ENCODE measurements around the gene ZSCAN22. TPM values are rescaled to one million over a fixed set of nuclear protein-coding genes. Genes with fewer than 3 reads are reported as not detected.
A peak's percentile ranks its signal among the peaks of the same experiment; 100 is the strongest.
"Not testable (repeated sequence)": the region's sequence is repeated elsewhere in the genome, so short reads cannot be mapped to it uniquely, and the experiment has no call there.

ZSCAN22 gene
- total RNA-seq, 1 donor from 2014 or later = 2.5 TPM

GRCh38 chr19:58318297-58318696 is 8.5 kb upstream of the ZSCAN22 start:
- ATAC-seq = no peak

DNA sequence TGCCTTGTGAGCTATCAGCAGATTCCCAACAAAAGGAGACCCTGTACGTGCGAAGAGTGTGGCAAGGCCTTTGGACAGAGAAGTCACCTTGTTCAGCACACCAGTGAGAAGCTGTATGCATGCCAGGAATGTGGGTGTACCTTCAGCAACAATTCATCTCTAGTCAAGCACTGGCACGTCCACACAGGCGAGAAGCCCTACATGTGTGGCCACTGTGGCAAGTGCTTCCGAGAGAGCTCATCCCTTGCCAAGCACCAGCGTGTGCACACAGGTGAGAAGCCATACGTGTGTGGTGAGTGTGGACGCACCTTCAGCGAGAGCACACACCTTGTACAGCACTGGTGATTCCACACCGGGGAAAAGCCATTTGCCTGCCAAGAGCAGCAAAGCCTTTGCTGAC is 7.6 kb upstream of the ZSCAN22 start:
- peak; percentile 90 for ATAC-seq

GRCh38 chr19:58325311-58326022 is 1.3 kb upstream of the ZSCAN22 start:
- peak; percentile 34 for ATAC-seq

DNA sequence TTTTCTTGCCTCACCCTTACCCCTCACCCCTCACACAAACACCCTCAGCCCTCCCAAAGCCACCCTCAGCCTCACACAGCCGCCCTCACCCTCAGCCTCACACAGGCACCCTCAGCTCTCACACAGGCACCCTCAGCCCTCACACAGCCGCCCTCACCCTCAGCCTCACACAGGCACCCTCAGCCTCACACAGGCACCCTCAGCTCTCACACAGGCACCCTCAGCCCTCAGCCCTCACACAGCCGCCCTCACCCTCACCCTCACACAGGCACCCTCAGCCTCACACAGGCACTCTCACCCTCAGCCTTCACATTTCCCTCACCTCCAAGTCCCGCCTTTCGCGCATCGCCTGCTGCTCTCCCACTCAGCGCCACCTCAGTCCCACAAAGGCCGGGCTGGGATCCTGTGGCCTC is 287 bp upstream of the ZSCAN22 start:
- no peak for ATAC-seq

GRCh38 chr19:58328999-58329398 is 2.2 kb downstream of the ZSCAN22 start:
- no peak for ATAC-seq

DNA sequence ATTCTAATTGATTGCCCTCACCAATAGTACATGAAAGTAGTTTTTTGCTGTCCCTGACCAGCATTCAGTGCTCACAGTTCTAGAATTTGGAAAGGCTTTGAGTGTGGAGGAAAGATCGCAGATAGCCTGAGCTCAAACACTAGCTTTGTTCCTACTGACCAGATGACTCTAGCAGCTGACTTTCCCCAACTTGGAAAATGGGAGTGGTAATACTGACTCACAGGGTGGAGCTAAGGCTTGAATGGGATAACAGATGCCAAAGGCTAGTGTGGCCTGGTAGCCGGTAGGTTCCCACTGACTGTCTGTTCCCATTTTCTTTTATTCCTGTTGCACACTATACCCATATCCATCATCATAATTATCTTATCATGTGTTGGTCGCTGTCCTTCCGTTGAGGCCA is 3.7 kb downstream of the ZSCAN22 start:
- ATAC-seq = no peak

DNA sequence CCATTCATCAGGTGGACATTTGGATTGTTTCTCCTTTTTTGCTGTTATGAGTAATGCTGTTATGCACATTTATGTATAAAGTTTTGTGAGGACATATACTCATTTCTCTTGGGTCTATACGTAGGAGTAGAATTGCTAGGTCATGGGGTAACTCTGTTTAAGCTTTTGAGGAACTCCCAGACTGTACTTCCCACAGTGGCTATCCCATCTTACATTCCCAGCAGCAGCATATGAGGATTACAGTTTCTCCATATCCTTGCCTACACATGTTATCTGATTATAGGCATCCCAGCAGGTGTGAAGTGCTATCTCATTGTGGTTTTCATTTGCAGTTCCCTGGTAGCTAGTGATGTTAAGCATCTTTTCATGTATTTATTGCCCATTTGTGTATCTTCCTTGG is 5.9 kb downstream of the ZSCAN22 start:
- ATAC-seq = no peak

DNA sequence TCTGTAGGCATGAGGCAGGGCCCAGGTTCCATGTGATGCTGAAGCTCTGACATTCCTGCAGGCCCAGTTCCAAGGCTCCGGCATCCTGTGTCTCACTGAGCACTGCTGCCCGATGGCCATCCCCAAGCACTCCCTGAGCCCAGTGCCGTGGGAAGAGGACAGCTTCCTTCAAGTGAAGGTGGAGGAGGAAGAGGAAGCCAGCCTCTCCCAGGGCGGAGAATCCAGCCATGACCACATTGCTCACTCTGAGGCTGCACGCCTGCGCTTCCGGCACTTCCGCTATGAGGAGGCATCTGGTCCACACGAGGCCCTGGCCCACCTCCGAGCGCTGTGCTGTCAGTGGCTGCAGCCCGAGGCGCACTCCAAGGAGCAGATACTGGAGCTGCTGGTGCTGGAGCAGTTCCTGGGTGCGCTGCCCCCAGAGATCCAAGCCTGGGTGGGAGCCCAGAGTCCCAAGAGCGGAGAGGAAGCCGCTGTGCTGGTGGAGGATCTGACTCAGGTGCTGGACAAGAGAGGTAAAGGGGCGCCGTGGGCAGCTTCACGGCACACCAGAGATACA is 8.0 kb downstream of the ZSCAN22 start:
- ATAC-seq = no peak

- no peak for ATAC-seq
Observed at GRCh38 chr19:58335630-58336029, 8.8 kb downstream of the ZSCAN22 start.

GRCh38 chr19:58336216-58336615 is 9.4 kb downstream of the ZSCAN22 start:
- no peak for ATAC-seq

DNA sequence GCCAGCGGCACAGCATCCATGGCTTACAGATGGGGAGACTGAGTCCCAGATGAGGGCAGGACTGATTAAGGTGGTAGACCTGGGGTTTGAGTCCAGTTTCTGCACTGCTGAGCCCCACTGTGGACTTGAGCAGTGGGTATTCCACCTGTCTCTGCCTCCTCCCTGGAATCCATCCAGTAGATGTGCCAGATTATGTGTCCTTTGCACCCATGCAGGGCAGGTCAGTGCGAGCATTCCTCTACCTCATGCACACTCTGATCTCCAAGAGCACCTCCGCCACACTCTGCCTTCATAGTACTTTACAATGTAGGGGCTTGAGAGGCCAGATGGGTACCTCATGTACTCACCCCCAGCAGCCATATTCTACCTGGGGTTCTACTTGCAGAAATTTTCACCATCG is 10.0 kb downstream of the ZSCAN22 start:
- ATAC-seq = no peak

DNA sequence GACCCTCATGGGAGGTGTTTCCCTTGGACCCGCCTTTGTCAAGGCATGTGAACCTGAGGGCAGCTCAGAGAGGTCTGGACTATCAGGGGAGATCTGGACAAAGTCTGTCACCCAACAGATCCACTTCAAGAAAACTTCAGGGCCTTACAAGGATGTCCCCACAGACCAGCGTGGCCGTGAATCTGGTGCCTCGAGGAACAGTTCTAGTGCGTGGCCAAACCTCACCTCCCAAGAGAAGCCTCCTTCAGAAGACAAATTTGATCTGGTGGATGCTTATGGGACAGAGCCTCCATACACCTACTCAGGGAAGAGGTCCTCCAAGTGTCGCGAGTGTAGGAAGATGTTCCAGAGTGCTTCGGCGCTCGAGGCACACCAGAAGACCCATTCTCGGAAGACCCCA is 11.5 kb downstream of the ZSCAN22 start:
- ATAC-seq = no peak

DNA sequence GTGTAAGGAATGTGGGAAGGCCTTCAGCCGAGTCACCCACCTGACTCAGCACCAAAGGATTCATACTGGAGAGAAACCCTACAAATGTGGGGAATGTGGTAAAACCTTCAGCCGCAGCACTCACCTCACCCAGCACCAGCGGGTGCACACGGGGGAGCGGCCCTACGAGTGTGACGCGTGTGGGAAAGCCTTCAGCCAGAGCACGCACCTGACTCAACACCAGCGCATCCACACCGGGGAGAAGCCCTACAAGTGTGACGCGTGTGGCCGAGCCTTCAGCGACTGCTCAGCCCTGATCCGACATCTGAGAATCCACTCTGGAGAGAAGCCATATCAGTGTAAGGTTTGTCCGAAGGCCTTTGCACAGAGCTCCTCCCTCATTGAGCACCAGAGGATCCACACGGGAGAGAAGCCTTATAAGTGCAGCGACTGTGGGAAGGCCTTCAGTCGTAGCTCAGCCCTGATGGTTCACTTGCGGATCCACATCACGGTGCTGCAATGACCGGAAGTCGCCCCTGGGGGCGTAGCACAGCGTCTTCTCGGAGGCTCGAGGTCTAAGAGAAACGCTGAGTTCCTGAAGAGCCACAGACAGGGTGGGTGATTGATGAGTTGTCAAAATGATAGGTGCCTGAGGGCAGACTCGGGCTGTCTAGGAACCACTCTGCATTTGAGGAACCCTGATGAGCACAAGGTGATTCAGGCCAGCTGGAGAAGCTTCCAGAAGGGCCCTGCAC is 12.2 kb downstream of the ZSCAN22 start:
- ATAC-seq = peak; percentile 7

GRCh38 chr19:58345558-58345957 is 18.8 kb downstream of the ZSCAN22 start:
- ATAC-seq = no peak

DNA sequence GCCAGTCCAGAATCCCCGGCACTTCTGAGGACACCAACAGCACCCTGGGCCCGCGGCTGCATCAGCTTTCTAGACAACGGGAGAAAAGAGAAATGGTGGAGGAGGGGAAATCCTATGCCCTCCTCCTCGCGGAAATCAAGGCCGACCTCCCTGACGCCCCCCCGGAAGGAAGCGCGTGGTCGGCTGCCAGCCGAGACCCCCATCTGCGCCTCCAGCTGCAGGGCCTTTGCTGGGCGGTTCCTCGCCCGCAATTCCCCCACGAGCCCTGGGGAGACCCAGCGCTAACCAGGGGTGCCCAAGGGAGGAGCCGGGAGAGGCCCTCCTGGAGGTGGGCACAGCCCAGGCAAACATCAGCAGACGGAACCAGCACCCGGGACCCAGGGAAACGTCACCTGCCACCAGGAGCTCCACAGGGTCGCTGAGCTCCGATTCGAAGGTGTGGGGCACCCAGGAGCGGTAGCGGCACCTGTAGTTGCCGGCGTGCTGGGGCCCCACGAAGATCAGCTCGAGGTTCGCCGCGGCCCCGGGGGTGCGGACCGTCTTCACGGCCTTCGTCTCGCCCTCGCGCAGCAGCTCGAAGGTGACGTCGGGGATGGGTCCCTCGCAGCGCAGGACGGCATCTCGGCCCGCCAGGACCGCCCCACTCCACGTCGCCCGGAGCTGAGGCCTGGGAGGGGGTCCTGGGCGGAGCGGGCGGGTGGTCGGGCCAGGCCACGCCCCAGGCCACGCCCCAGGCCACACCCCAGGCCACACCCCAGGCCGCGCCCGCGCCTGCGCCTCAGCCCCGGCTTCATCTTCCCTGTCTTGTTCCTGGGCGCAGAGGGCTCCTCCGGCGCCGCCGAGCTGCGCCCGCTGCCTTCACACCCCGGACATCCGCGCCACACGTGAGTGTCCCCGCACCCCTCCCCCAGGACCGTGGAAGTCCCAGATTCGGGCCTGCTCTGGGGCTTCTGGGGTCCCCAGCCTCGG is 20.5 kb downstream of the ZSCAN22 start:
- peak; percentile 81 for ATAC-seq

- not testable (repeated sequence) for ATAC-seq
Observed at GRCh38 chr19:58348080-58348479, 21.3 kb downstream of the ZSCAN22 start.

GRCh38 chr19:58349590-58349989 is 22.8 kb downstream of the ZSCAN22 start:
- ATAC-seq = no peak

DNA sequence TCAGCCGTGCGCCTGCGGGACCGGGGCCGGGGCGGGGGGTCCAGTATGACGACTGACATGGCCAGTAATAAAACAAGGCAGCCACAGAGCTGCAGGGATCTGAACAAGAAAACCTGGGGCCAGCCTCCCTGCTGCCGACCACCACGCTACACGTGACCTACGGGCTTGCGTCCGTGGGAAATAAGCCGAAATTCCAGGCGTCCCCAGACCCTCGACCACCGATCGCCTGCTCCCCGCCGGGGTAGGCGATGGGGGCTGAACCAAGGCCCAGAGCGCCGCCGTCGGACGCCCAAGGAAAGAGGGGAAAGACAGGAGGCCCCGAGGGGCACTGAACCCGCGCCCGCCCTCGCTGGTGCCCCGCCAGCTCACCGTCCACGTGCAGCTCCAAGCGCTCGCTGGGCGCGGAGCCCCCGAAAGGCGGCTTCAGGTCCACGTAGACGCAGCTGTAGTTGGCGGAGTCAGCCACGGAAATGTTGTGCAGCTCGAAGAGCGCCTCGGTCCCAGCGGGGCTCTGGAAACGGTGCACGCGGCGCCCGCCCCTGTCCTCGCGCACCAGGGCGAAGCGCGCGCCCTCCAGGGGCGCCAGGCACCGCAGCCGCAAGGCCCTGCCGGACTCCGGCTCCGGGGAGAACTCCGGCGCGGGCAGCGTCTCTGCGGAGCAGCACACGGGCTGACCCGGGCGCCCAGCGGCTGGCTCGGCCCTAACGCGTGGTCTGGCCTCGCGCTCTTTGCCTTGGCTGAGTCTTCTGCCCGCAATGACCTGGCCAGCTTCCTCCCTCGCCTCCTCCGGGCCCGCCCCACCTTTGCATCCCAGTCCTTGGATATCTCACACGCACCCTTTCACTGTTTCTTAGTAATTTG is 23.4 kb downstream of the ZSCAN22 start:
- no peak for ATAC-seq

DNA sequence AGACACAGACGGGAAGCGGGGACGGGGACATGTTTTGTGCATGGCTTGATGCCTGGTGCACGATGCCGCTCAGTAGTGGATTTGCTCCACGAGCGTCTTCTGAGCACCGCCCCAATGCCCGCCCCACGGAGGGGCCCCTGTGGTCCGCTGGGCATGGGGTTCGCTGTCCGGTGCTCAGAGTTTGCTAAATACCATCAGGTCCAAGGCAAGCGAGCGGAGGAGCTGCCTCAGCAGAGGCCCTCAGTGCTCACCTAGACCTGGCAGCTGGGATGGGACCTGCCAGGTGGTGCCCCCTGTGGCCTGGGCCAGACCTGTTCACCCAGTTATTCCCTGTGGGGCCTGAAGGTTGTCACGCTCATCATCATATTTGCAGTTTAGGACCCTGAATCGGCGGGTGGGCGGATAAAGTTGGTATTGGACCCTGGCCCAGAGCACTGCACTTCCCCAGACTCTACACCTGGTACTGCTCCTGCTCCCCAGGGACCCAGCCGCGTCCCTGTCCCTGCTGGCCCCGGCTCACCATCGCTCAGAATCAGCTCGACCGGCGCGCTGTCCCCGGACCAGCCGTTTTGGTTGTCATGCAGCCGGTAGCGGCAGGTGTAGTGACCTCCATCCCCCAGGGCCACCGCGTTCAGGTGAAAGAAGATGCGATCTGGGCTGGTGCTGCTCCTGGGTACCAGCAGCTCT is 24.2 kb downstream of the ZSCAN22 start:
- no peak for ATAC-seq

- no peak for ATAC-seq
Observed at GRCh38 chr19:58351558-58351878, 24.7 kb downstream of the ZSCAN22 start.

All from esophagus mucosa (tissue), 1 donor.